Stomach (tissue), 4 donors: ENCODE results near the gene PIEZO1.

Source experiments
- EP300 ChIP-seq: sonication (generic); formaldehyde crosslinking; IDR thresholded peaks from one replicate; pipeline ENCODE4 v1.6.1; 2017; ENCODE audit warnings: antibody characterized with exemption
- POLR2A ChIP-seq, 4 donors: fragments of 450-650 bp; IDR thresholded peaks; one replicate each; pipeline ENCODE4 v1.6.1; 2016; ENCODE audit warnings: antibody characterized with exemption in 4 of 4, control low read depth in 2 of 4, mild to moderate bottlenecking in 1 of 4, moderate library complexity in 1 of 4
- POLR2AphosphoS5 ChIP-seq, 3 donors: sonication (generic); formaldehyde crosslinking; IDR thresholded peaks; one replicate each; pipeline ENCODE4 v1.6.1; 2016; ENCODE audit warnings: antibody characterized with exemption in 3 of 3
- TF ChIP-seq, protein P1 (sequence below), 7 experiments: fragments of 450-650 bp in 4 of 7; fragments of 200-600 bp in 3 of 7; sonication (generic) in 3 of 7; IDR thresholded peaks; one replicate each; pipeline ENCODE4 v1.5.1; 2016 to 2019; ENCODE audit warnings: antibody characterized with exemption in 7 of 7, control low read depth in 2 of 7, mild to moderate bottlenecking in 1 of 7

DNA sequence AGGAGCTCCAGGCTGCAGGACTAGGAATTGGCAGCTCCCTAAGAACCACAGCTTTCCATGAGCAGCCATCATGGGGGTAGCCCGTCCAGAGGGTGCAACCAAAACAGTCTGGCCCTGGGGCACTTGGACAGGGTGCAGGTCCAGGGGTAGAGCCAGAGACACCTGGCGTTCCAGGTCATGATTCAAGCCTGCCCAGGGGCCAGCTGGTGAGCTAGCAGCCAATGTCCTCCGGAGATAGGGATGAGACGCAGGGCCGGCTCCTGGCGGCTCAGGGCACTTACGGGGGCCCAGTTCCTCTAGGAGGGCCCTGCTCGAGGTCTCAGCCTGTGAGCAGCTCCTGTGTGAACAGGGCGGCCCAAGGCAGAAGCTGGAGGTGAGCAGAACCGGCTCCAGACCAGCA, 22.1 kb downstream of the PIEZO1 start:
- TF ChIP-seq POLR2A (IDR thresholded peaks at IDR 0.05) (no peak), POLR2AphosphoS5 (IDR thresholded peaks at IDR 0.05) (no peak), EP300 (no peak)
- TF ChIP-seq, protein P1, sequence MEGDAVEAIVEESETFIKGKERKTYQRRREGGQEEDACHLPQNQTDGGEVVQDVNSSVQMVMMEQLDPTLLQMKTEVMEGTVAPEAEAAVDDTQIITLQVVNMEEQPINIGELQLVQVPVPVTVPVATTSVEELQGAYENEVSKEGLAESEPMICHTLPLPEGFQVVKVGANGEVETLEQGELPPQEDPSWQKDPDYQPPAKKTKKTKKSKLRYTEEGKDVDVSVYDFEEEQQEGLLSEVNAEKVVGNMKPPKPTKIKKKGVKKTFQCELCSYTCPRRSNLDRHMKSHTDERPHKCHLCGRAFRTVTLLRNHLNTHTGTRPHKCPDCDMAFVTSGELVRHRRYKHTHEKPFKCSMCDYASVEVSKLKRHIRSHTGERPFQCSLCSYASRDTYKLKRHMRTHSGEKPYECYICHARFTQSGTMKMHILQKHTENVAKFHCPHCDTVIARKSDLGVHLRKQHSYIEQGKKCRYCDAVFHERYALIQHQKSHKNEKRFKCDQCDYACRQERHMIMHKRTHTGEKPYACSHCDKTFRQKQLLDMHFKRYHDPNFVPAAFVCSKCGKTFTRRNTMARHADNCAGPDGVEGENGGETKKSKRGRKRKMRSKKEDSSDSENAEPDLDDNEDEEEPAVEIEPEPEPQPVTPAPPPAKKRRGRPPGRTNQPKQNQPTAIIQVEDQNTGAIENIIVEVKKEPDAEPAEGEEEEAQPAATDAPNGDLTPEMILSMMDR (IDR thresholded peaks at IDR 0.05), result no peak
